Bronchial epithelial cell (primary cell): Measurements from ENCODE around the gene NMD3. TPM values are rescaled to one million over a fixed set of nuclear protein-coding genes. Genes with fewer than 3 reads are reported as not detected.

Source experiments
- DNase-seq: peaks from one replicate; pipeline ENCODE4 v3.0.0-alpha.2; 2010; ENCODE audit warnings: low read depth
- FAIRE-seq: peaks from 2 replicates; lab custom pipeline; 2011; peaks lifted over from hg19 to GRCh38; lab: Jason Lieb, UNC
- H3K27me3 ChIP-seq: 2 replicates; pipeline ENCODE4 v1.5.1; 2011; ENCODE audit warnings: low read length; ENCODE audit not compliant: control insufficient read depth, insufficient read depth
- H3K36me3 ChIP-seq: 2 replicates; pipeline ENCODE4 v1.5.1; 2011; ENCODE audit warnings: low read length; ENCODE audit not compliant: control insufficient read depth, insufficient read depth
- H3K4me3 ChIP-seq: 2 replicates; pipeline ENCODE4 v1.5.1; 2011; ENCODE audit warnings: mild to moderate bottlenecking, low read depth, low read length, control low read depth
- total RNA-seq: library from RNA; depleted of rRNA; stranded (reverse); fragments of >200 nt; gene quantifications from 2 replicates; pipeline ENCODE4 v1.2.1, GENCODE V29; 2014
- TF ChIP-seq, protein P1 (sequence below): IDR thresholded peaks from 2 replicates; pipeline ENCODE4 v1.5.1; 2011; ENCODE audit warnings: mild to moderate bottlenecking, moderate library complexity, low read length, control low read depth, inconsistent platforms; ENCODE audit not compliant: insufficient read depth, severe bottlenecking

Gene NMD3
- total RNA-seq, 1 donor from 2014 or later = 153 TPM

- FAIRE-seq = no peak
- Histone ChIP-seq H3K4me3 (no peak overlapping the region), H3K36me3 (peaks cover 2% of the 10 kb centered on the region), H3K27me3 (no peaks in the 10 kb centered on the region)
- TF ChIP-seq, protein P1, sequence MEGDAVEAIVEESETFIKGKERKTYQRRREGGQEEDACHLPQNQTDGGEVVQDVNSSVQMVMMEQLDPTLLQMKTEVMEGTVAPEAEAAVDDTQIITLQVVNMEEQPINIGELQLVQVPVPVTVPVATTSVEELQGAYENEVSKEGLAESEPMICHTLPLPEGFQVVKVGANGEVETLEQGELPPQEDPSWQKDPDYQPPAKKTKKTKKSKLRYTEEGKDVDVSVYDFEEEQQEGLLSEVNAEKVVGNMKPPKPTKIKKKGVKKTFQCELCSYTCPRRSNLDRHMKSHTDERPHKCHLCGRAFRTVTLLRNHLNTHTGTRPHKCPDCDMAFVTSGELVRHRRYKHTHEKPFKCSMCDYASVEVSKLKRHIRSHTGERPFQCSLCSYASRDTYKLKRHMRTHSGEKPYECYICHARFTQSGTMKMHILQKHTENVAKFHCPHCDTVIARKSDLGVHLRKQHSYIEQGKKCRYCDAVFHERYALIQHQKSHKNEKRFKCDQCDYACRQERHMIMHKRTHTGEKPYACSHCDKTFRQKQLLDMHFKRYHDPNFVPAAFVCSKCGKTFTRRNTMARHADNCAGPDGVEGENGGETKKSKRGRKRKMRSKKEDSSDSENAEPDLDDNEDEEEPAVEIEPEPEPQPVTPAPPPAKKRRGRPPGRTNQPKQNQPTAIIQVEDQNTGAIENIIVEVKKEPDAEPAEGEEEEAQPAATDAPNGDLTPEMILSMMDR = no peak
- no peak for DNase-seq
Observed at GRCh38 chr3:161267646-161268045, 46.5 kb downstream of the NMD3 start.

- Histone ChIP-seq H3K36me3 (peaks cover 2% of the 10 kb centered on the region), H3K27me3 (no peaks in the 10 kb centered on the region), H3K4me3 (no peak overlapping the region)
- DNase-seq = peak; percentile 35
- TF ChIP-seq, protein P1 = no peak
- FAIRE-seq = no peak
Observed at GRCh38 chr3:161268601-161269000, 47.5 kb downstream of the NMD3 start.

DNA sequence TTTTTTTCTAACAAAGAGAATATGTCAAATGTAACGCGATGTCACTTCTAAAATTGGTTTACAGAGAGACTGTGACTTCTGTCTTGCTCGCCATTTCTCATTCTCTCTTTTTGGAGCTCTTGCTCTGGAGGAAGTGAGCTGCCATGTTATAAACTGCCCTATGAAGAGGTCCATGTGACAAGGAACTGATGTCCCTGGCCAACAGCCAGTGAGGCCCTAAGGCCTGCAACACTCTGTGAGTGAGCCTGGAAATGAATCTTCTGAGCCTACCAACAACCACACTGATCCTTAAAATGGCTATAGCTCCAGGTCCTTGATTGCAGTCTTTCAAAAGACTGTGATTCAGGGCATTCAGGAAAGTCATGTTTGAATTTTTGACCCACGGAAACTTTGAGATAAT, 49.9 kb downstream of the NMD3 start:
- Histone ChIP-seq H3K4me3 (no peak overlapping the region), H3K27me3 (no peaks in the 10 kb centered on the region), H3K36me3 (no peaks in the 10 kb centered on the region)
- TF ChIP-seq, protein P1 = no peak
- DNase-seq (no peak), FAIRE-seq (no peak)

GRCh38 chr3:161271646-161272045, 50.5 kb downstream of the NMD3 start:
- TF ChIP-seq, protein P1 = no peak
- FAIRE-seq = no peak
- Histone ChIP-seq H3K36me3 (no peaks in the 10 kb centered on the region), H3K4me3 (no peak overlapping the region), H3K27me3 (no peaks in the 10 kb centered on the region)
- DNase-seq = no peak

- Histone ChIP-seq H3K36me3 (no peaks in the 10 kb centered on the region), H3K4me3 (no peak overlapping the region), H3K27me3 (no peaks in the 10 kb centered on the region)
- no peak for FAIRE-seq
- DNase-seq = no peak
- TF ChIP-seq, protein P1 = no peak
Observed at GRCh38 chr3:161272524-161272923, 51.4 kb downstream of the NMD3 start.

- FAIRE-seq (no peak), DNase-seq (peak; percentile 29)
- H3K27me3 ChIP-seq = no peaks in the 10 kb centered on the region
- TF ChIP-seq, protein P1 = no peak
- H3K36me3 ChIP-seq = no peaks in the 10 kb centered on the region
- no peak overlapping the region for H3K4me3 ChIP-seq
Observed at GRCh38 chr3:161273589-161274218, 52.6 kb downstream of the NMD3 start.
